AG08396 (cell line): Measurements from ENCODE around the gene CCDC78.

Experiments used
- DNase-seq: peaks from one replicate; pipeline ENCODE4 v3.0.0; 2012; ENCODE audit warnings: low spot score, mixed read lengths

CCDC78 gene

DNA sequence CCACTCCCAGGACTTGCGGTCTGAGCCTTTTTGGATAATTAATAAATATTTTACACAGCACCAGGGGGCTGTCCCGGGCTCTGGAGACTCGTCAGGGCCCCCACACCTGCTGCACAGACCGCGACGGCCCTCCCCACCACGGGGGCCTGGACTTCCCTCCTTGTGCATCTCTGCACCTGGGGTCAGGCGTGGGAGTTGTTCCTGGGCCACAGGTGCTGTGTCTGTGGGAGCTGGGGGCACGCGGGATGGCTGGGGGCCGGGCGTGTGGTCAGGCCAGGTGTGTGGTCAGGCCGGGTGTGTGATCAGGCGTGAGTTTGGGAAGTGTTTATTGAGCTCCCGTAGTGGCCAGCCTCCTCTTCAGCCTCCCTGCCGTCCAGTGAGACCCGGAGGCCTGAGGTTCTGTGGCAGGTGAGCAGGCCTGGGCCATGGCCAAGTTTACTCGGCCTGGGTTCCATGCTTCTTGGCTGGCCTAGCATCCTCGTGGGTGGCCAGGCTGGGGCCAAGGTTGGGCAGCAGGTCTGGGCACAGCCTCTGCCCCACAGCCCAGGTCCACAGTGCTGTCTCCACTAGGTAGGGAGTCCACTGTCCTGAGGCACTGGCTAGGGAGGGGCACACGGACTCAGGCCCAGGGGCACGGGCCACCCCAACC is 47.9 kb downstream of the CCDC78 start:
- DNase-seq, result no peak

DNA sequence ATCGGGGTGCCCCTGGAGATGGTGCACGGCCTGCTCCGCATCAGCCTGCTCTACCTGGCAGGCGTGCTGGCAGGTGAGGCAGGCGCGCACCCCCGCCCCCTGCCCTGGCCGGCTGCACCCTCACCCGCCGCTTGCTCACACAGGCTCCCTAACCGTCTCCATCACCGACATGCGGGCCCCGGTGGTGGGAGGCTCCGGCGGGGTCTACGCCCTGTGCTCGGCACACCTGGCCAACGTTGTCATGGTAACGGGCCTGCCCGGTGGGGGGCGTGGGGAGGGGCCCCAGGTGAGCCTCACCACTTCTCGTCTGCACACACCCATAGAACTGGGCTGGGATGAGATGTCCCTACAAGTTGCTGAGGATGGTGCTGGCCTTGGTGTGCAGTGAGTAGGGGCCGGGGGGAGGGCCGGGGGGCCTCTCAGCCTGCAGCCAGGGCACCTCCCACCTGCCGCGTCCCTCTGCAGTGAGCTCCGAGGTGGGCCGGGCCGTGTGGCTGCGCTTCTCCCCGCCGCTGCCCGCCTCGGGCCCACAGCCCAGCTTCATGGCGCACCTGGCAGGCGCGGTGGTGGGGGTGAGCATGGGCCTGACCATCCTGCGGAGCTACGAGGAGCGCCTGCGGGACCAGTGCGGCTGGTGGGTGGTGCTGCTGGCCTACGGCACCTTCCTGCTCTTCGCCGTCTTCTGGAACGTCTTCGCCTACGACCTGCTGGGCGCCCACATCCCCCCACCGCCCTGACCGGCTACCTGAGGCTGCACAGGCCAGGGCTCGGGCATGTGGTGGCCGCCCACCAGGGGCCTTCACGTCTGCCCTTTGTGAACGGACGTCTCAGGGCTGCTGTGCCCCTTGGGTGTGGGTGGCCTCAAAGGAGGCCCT is 48.7 kb downstream of the CCDC78 start:
- no peak for DNase-seq

- DNase-seq, result no peak
Observed at GRCh38 chr16:676913-677312, 49.3 kb downstream of the CCDC78 start.

DNA sequence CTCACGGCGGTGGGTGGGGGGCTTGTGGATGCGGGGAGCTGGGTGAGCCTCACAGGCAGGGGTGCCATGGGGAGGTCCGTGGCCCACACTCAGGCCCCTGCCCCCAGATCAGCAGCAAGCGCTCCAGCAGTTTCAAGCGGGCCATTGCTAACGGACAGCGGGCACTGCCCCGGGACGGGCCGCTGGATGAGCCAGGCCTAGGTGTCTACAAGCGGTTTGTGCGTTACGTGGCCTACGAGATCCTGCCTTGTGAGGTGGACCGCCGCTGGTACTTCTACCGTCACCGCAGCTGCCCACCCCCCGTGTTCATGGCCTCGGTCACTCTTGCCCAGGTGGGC is 49.7 kb downstream of the CCDC78 start:
- DNase-seq, result no peak

DNA sequence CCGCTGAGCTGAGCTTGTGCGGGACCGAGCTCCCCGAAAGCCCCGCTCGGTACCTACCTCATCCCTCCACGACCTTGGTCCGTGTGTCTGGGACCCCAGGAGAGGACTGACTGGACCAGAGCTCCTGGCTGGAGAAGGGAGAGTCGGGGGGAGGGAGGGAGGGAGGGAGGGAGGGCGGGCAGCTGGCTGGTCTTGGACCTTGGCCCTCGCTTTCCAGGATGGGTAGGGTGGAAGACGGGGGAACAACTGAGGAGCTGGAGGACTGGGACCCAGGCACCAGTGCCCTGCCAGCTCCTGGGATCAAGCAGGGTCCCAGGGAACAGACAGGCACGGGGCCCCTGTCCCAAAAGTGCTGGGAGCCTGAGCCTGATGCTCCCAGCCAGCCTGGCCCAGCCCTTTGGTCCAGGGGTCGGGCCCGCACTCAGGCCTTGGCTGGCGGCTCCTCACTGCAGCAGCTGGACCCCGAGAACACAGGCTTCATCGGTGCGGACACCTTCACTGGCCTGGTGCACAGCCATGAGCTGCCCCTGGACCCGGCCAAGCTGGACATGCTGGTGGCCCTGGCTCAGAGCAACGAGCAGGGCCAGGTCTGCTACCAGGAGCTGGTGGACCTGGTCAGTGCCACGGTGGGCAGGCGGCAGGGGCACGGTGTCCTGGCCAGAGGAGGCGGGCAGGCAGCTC is 50.2 kb downstream of the CCDC78 start:
- no peak for DNase-seq

DNA sequence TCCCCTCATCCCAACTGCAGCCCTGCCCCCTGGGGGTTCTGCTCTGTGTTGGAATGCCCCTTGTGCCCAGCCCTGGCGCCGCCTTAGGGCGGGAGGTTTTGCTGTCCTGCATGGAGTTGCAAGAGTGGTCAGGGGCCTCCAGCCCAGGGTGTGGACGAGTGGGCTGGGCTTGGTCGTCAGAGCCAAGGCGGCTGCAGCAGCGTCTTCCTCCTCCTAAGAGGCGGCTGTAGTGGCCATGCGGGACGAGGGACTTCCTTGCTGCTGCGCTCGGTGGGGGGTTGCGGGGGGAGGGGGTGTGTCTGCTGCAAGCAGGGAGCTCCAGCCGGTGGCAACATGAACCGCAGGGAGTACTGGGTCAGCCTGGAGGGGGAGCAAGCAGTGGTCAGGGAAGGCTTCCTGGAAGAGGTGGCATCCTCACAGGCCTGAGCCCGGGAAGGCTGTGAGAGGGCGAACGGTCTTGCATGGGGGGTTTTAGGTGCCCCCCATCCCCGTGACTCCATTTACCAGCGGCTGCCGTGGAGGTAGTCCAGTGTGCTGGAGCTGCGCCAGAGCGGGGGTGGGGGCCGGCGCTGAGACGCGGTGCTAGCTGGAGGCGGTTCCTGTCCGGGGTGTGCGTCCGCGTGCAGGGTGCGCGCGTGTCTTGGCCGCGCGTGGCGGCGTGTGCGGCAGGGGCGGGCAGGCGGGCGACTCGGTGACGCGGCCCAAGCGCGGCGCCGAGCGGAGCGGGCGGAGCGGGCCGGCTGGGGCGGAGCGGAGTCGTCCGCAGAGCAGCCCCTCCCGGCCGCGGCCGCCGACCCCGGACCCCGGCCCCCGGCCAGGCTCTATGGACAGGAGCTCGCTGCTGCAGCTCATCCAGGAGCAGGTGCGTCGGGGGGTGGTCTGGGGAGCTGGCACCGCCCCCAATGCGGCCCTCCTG is 51.0 kb downstream of the CCDC78 start, which contains the start of gene RHBDL1:
Gene RHBDL1 (plus strand): TSS at position 704 of the 916 bp plus-strand sequence. CDS start 120 bp downstream, at position 824.
- DNase-seq, result peak; percentile 65

- no peak for DNase-seq
Observed at GRCh38 chr16:674214-674881, 51.9 kb downstream of the CCDC78 start.

DNA sequence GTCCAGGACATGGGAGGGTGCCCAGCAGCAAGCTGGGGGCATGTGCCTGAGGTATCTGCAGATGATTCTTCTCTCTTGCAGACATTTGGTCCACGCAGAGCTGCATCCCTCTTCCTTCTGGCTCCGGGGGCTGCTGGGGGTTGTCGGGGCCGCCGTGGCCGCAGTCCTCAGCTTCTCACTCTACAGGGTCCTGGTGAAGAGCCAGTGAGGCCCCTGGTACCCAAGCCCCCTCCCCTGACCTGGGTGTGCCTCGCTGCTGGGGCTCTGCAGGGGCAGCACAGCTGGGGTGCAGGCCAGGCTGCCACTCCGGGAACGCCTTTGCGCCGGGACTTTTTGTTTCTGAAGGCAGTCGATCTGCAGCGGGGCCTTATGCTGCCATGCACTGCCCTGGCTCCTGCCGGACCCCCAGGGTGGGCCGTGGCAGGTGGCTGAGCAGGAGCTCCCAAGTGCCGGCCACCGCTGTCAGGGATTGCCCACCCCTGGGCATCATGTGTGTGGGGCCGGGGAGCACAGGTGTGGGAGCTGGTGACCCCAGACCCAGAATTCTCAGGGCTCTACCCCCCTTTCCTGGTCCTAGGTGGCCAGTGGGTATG is 52.7 kb downstream of the CCDC78 start:
- DNase-seq, result no peak

GRCh38 chr16:672851-673250 is 53.4 kb downstream of the CCDC78 start:
- no peak for DNase-seq
